IMR-90 (cell line): ENCODE measurements around the gene GPX3. TPM values are rescaled to one million over a fixed set of nuclear protein-coding genes. Genes with fewer than 3 reads are reported as not detected.

ENCODE experiments used
- ATAC-seq: fragments of 200-7000 bp; cut with Tn5 transposase; 2 replicates; pipeline ENCODE4 v1.9.1; 2020; ENCODE audit warnings: low read depth, mild to moderate bottlenecking, moderate library complexity
- BruUV-seq: library from RNA; stranded (reverse); fragments of 400-500 nt; replicated peaks from 2 replicates; lab custom pipeline; 2021; lab: Mats Ljungman, UMichigan
- CTCF ChIA-PET: fragments of 300-600 bp; formaldehyde crosslinking; extraction: SDS; loops from one replicate; lab custom pipeline; 2021; ENCODE audit warnings: antibody characterized with exemption; lab: Yijun Ruan, JAX
- POLR2A ChIA-PET: fragments of 300-600 bp; sonication (Branson Sonifier 250); formaldehyde crosslinking; loops from one replicate; lab custom pipeline; 2022; ENCODE audit warnings: antibody characterized with exemption; ENCODE audit not compliant: unreplicated experiment; lab: Charles Lee
- DNase-seq: peaks from one replicate; pipeline ENCODE4 v3.0.0; 2013
- H2AFZ ChIP-seq: replicated peaks from 2 replicates; pipeline ENCODE3; 2013; ENCODE audit warnings: low read length, mild to moderate bottlenecking; ENCODE audit not compliant: poor library complexity
- H2AK5ac ChIP-seq: 2 replicates; pipeline ENCODE4 v1.6.1; 2013; ENCODE audit warnings: low read depth, low read length, inconsistent platforms
- H2AK9ac ChIP-seq: replicated peaks from 2 replicates; pipeline ENCODE3; 2013; ENCODE audit warnings: mild to moderate bottlenecking, low read depth, low read length, moderate library complexity; ENCODE audit not compliant: poor library complexity
- H2BK120ac ChIP-seq: 2 replicates; pipeline ENCODE4 v1.6.1; 2013; ENCODE audit warnings: low read depth, low read length, inconsistent platforms
- H2BK15ac ChIP-seq: 3 replicates; pipeline ENCODE4 v1.6.1; 2013; ENCODE audit warnings: low read depth, low read length, inconsistent platforms
- H2BK20ac ChIP-seq: 2 replicates; pipeline ENCODE4 v1.6.1; 2013; ENCODE audit warnings: low read depth, mild to moderate bottlenecking, inconsistent platforms, low read length, moderate library complexity
- H2BK5ac ChIP-seq: 2 replicates; pipeline ENCODE4 v1.6.1; 2013; ENCODE audit warnings: mild to moderate bottlenecking, low read depth, low read length, inconsistent platforms; ENCODE audit not compliant: poor library complexity, severe bottlenecking
- H3K14ac ChIP-seq: replicated peaks from 2 replicates; pipeline ENCODE4 v1.6.1; 2013; ENCODE audit warnings: low read depth, low read length, inconsistent platforms
- H3K18ac ChIP-seq: 2 replicates; pipeline ENCODE4 v1.6.1; 2013; ENCODE audit warnings: low read depth, low read length, control low read depth
- H3K23ac ChIP-seq: 2 replicates; pipeline ENCODE4 v1.6.1; 2013; ENCODE audit warnings: low read depth, low read length, inconsistent platforms
- H3K27ac ChIP-seq: 2 replicates; pipeline ENCODE4 v1.5.1; 2013; ENCODE audit warnings: mild to moderate bottlenecking, control low read depth, low read length; ENCODE audit not compliant: insufficient read depth
- H3K27me3 ChIP-seq: 2 replicates; pipeline ENCODE4 v1.6.1; 2013; ENCODE audit warnings: low read length; ENCODE audit not compliant: control insufficient read depth, insufficient read depth
- H3K36me3 ChIP-seq: 2 replicates; pipeline ENCODE4 v1.6.1; 2013; ENCODE audit warnings: low read length, mixed read lengths; ENCODE audit not compliant: control insufficient read depth, insufficient read depth
- H3K4ac ChIP-seq: 2 replicates; pipeline ENCODE4 v1.6.1; 2013; ENCODE audit warnings: low read depth, low read length, inconsistent platforms
- H3K4me1 ChIP-seq: 2 replicates; pipeline ENCODE4 v1.6.1; 2013; ENCODE audit warnings: low read length, mixed read lengths; ENCODE audit not compliant: control insufficient read depth, insufficient read depth
- H3K4me2 ChIP-seq: 2 replicates; pipeline ENCODE4 v1.6.1; 2013; ENCODE audit warnings: low read depth, mild to moderate bottlenecking, control low read depth, low read length, moderate library complexity
- H3K4me3 ChIP-seq: 2 replicates; pipeline ENCODE4 v1.5.1; 2013; ENCODE audit warnings: low read depth, mild to moderate bottlenecking, control low read depth, low read length, moderate library complexity; ENCODE audit not compliant: insufficient read depth
- H3K56ac ChIP-seq: 2 replicates; pipeline ENCODE4 v1.6.1; 2013; ENCODE audit warnings: low read length, inconsistent platforms; ENCODE audit not compliant: insufficient read depth; ENCODE audit errors: extremely low read depth
- H3K79me1 ChIP-seq, 2 experiments: 2 replicates each; pipeline ENCODE4 v1.6.1; 2013; ENCODE audit warnings: low read length in 2 of 2, inconsistent platforms in 1 of 2, low read depth in 1 of 2
- H3K9ac ChIP-seq: 2 replicates; pipeline ENCODE4 v1.6.1; 2013; ENCODE audit warnings: low read depth, low read length, control low read depth
- H3K9me1 ChIP-seq: 2 replicates; pipeline ENCODE4 v1.6.1; 2013; ENCODE audit warnings: low read length, inconsistent platforms; ENCODE audit not compliant: insufficient read depth
- H3K9me3 ChIP-seq: 2 replicates; pipeline ENCODE4 v1.6.1; 2013; ENCODE audit warnings: low read length; ENCODE audit not compliant: control insufficient read depth, insufficient read depth
- H4K20me1 ChIP-seq: 2 replicates; pipeline ENCODE4 v1.6.1; 2013; ENCODE audit warnings: low read length, inconsistent platforms; ENCODE audit not compliant: insufficient read depth
- H4K5ac ChIP-seq: 2 replicates; pipeline ENCODE4 v1.6.1; 2013; ENCODE audit warnings: mild to moderate bottlenecking, low read depth, low read length, control low read depth
- H4K8ac ChIP-seq, 2 experiments: 2 replicates each; pipeline ENCODE4 v1.6.1; 2013; ENCODE audit warnings: low read depth in 2 of 2, low read length in 2 of 2, control low read depth in 1 of 2, inconsistent platforms in 1 of 2
- H4K91ac ChIP-seq: 2 replicates; pipeline ENCODE4 v1.6.1; 2013; ENCODE audit warnings: low read depth, low read length, inconsistent platforms; ENCODE audit not compliant: insufficient read depth
- BHLHE40 ChIP-seq: fragments of 150-350 bp; IDR thresholded peaks from 2 replicates; pipeline ENCODE4 v1.6.1; 2016; ENCODE audit warnings: mild to moderate bottlenecking, low read depth, low read length
- CEBPB ChIP-seq: IDR thresholded peaks from 2 replicates; pipeline ENCODE4 v1.6.1; 2012; ENCODE audit warnings: low read depth, low read length, improper control_type of control experiment
- MAFK ChIP-seq: IDR thresholded peaks from 2 replicates; pipeline ENCODE4 v1.6.1; 2012; ENCODE audit warnings: low read depth, low read length, improper control_type of control experiment
- MAZ ChIP-seq: IDR thresholded peaks from 2 replicates; pipeline ENCODE4 v1.6.1; 2012; ENCODE audit warnings: low read depth, mild to moderate bottlenecking, low read length, improper control_type of control experiment, moderate library complexity, borderline replicate concordance
- RAD21 ChIP-seq: IDR thresholded peaks from 2 replicates; pipeline ENCODE4 v1.6.1; 2012; ENCODE audit warnings: low read length, improper control_type of control experiment
- RFX5 ChIP-seq: IDR thresholded peaks from 2 replicates; pipeline ENCODE4 v1.8.0; 2012; ENCODE audit warnings: low read depth, mild to moderate bottlenecking, low read length, moderate library complexity
- WGBS, 2 experiments: methylation state at CpG; one replicate each; pipeline versions ENCODE4 v1.1.5 to v1.1.7; 2013; ENCODE audit warnings: missing lambda C conversion rate in 2 of 2; ENCODE audit not compliant: insufficient read length in 1 of 2; ENCODE audit errors: extremely low coverage in 2 of 2; 5-methylcytosine and 5-hydroxymethylcytosine counted together
- dilution Hi-C: fragments of 300-500 bp; cut with HindIII; formaldehyde crosslinking; loops from one replicate; pipeline ENCODE4 v1.14.3; 2018; ENCODE audit warnings: low sequenced_read_pairs; ENCODE audit not compliant: unreplicated experiment
- in situ Hi-C: fragments of 300-500 bp; cut with MboI; formaldehyde crosslinking; loops from 3 replicates; pipeline ENCODE4 v1.14.3; 2019; ENCODE audit warnings: low sequenced_read_pairs, inconsistent platforms, mixed read lengths
- intact Hi-C: fragments of 100-400 bp; cut with micrococcal nuclease; formaldehyde crosslinking; loops from 2 replicates; pipeline ENCODE4 v1.10.0; 2022
- polyA plus RNA-seq, 3 experiments: library from polyadenylated mRNA; depleted of rRNA; stranded (reverse); fragments of >200 nt; gene quantifications; 2 replicates each; pipeline ENCODE4 v1.2.3, GENCODE V29; 2012; ENCODE audit warnings: low replicate concordance in 1 of 3
- total RNA-seq: library from RNA; depleted of rRNA; stranded (reverse); fragments of >200 nt; gene quantifications from 2 replicates; pipeline ENCODE4 v1.2.3, GENCODE V29; 2012
- TF ChIP-seq, protein P1 (sequence below): fragments of 150-350 bp; IDR thresholded peaks from 2 replicates; pipeline ENCODE4 v1.6.1; 2017; ENCODE audit warnings: mild to moderate bottlenecking, antibody characterized with exemption, low read length, low read depth

GPX3 gene
- total and polyA plus RNA-seq, 2 of the 4 experiments (the other 2 are of a cell fraction), result 0.36 to 1.0 TPM

DNA sequence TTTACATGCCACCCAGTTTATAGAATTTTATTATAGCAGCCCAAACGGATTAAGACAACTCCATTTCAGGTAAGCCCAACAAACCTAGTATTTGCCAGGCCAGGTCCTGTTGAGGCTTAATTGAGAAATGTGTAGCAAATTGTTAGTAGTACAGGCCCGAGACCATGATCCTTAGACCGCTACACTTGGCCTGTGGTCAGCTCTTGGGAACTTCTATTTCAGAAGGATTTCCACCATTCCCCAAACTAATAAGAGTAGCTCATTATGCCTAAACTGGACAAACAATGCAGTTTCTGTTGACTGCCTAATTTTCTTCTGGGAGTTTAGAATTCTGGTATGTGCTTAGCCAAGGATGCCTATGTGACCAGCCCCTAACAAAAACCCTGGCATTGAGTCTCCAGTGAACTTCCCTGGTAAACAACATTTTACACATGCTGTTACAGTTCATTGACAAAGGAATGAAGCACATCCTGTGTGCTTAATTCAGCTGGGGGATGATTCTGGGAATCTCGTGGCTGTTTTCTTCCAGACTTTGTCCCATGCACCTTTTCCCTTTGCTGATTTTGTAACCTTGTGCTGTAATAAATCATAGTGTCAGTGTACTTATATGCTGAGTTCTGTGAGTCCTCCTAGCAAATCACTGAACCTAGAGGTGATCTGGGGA is 5.6 kb upstream of the GPX3 start:
- Histone ChIP-seq H3K18ac (no peak overlapping the region), H4K5ac (no peak overlapping the region), H2AK9ac (no peak overlapping the region), H4K20me1 (no peaks in the 10 kb centered on the region), H2BK5ac (no peak overlapping the region), H3K23ac (no peak overlapping the region), H3K9me1 (no peaks in the 10 kb centered on the region), H2BK15ac (no peak overlapping the region), H2AFZ (no peak overlapping the region), H3K27ac (no peak overlapping the region), H3K56ac (no peak overlapping the region), H3K9me3 (no peaks in the 10 kb centered on the region), H3K4me2 (no peak overlapping the region), H3K9ac (no peak overlapping the region), H3K14ac (no peak overlapping the region), H4K91ac (no peak overlapping the region), H2AK5ac (no peak overlapping the region), H4K8ac (no peak overlapping the region), H3K4me1 (no peaks in the 10 kb centered on the region), H3K27me3 (peaks cover 4% of the 10 kb centered on the region; the same call in 1 of the 2 replicates), H2BK120ac (no peak overlapping the region), H3K36me3 (no peaks in the 10 kb centered on the region), H3K79me1 (no peaks in the 10 kb centered on the region), H3K4ac (no peak overlapping the region), H3K4me3 (no peak overlapping the region), H2BK20ac (no peak overlapping the region)
- ChIA-PET POLR2A (interaction anchor here (0.6 kb wide), 1 partner anchor 670 kb away, joined by 6 read pairs; no protein-coding TSS in a partner anchor), CTCF (interaction anchor here (0.6 kb wide), 1 partner anchor 497 kb away, joined by 3 read pairs; no protein-coding TSS in a partner anchor)
- WGBS, 2 experiments, result no CpG with 5 or more reads among the region's 4 CpGs
- dilution Hi-C loops (no loop called here), intact Hi-C loops (no loop called here), in situ Hi-C loops (no loop called here)
- no peak for ATAC-seq
- no peak for TF ChIP-seq MAFK
- TF ChIP-seq BHLHE40, result no peak
- TF ChIP-seq, protein P1, sequence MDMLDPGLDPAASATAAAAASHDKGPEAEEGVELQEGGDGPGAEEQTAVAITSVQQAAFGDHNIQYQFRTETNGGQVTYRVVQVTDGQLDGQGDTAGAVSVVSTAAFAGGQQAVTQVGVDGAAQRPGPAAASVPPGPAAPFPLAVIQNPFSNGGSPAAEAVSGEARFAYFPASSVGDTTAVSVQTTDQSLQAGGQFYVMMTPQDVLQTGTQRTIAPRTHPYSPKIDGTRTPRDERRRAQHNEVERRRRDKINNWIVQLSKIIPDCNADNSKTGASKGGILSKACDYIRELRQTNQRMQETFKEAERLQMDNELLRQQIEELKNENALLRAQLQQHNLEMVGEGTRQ, result no peak
- TF ChIP-seq CEBPB, result no peak
- no peak for TF ChIP-seq RFX5
- no peak for TF ChIP-seq RAD21
- TF ChIP-seq MAZ, result no peak
- no peak for DNase-seq
- no TSS peak for BruUV-seq
